22Rv1 (cell line): Measurements from ENCODE around the gene MAP6.

Source experiments
- H3K27ac ChIP-seq: fragments of 450-650 bp; 2 replicates; pipeline ENCODE4 v1.5.1; 2017
- ZFX ChIP-seq: fragments of 450-650 bp; IDR thresholded peaks from 2 replicates; pipeline ENCODE4 v1.6.1; 2017; ENCODE audit warnings: antibody characterized with exemption, borderline replicate concordance
- TF ChIP-seq, protein P1 (sequence below): fragments of 450-650 bp; IDR thresholded peaks from 2 replicates; pipeline ENCODE4 v1.5.1; 2017; ENCODE audit warnings: mild to moderate bottlenecking

MAP6 gene

GRCh38 chr11:75668451-75669297 lies at the start of gene MAP6:
Gene MAP6 (minus strand): TSS chr11:75669038. CDS start chr11:75668369, 669 bp downstream.
- no peak within 1 kb of the TSS for H3K27ac ChIP-seq
- TF ChIP-seq, protein P1, sequence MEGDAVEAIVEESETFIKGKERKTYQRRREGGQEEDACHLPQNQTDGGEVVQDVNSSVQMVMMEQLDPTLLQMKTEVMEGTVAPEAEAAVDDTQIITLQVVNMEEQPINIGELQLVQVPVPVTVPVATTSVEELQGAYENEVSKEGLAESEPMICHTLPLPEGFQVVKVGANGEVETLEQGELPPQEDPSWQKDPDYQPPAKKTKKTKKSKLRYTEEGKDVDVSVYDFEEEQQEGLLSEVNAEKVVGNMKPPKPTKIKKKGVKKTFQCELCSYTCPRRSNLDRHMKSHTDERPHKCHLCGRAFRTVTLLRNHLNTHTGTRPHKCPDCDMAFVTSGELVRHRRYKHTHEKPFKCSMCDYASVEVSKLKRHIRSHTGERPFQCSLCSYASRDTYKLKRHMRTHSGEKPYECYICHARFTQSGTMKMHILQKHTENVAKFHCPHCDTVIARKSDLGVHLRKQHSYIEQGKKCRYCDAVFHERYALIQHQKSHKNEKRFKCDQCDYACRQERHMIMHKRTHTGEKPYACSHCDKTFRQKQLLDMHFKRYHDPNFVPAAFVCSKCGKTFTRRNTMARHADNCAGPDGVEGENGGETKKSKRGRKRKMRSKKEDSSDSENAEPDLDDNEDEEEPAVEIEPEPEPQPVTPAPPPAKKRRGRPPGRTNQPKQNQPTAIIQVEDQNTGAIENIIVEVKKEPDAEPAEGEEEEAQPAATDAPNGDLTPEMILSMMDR: no peak
- TF ChIP-seq ZFX: no peak

DNA sequence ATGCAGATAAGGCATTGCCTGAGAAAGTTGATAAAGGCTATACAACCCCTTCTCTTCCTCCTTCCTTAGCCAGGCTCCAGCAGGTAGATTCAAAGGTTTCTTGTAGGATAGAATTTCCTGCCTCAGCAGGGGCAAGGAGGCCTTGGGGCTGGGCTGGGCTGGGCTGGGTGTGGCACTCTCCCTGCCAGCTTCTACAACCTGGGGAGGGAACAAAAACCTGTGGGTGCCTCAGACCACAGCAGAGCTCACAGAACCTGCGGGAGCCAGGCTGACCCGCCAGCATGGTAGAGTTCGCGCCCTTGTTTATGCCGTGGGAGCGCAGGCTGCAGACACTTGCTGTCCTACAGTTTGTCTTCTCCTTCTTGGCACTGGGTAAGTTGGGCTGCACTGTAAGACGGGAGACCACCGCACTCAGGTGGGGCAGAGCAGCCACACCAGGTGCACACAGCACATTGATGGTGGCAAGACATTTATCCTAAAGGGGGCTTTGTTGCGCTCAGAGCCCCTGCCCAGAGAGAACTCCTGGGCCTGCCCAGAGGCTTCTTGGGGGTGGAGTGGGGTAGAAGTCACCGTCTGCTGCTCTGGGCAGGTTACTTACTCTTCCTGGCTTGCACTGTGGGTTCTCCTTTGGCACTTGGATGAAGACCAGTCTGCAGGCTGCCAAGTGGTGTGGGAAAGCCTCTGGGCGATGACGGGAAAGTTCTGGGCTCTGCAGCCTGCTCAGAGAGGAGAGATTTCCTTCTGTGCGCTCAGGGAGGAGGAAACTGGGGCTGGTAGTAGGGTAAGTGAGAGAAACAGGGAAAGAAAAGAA lies 49.0 kb upstream of the MAP6 start, which contains the start of gene MOGAT2:
Gene MOGAT2, plus strand, starts transcription at position 231 of the 811 bp plus-strand sequence. Its CDS starts 51 bp downstream, at position 282.
- no peak for TF ChIP-seq ZFX
- TF ChIP-seq, protein P1: no peak
- H3K27ac ChIP-seq: no peak within 1 kb of the TSS

- no peak overlapping the region for H3K27ac ChIP-seq
- TF ChIP-seq, protein P1: no peak
- TF ChIP-seq ZFX: no peak
Measured at GRCh38 chr11:75716659-75717058, 47.8 kb upstream of the MAP6 start.

GRCh38 chr11:75715688-75716087 lies 46.9 kb upstream of the MAP6 start:
- no peak overlapping the region for H3K27ac ChIP-seq
- TF ChIP-seq, protein P1: no peak
- TF ChIP-seq ZFX: no peak

DNA sequence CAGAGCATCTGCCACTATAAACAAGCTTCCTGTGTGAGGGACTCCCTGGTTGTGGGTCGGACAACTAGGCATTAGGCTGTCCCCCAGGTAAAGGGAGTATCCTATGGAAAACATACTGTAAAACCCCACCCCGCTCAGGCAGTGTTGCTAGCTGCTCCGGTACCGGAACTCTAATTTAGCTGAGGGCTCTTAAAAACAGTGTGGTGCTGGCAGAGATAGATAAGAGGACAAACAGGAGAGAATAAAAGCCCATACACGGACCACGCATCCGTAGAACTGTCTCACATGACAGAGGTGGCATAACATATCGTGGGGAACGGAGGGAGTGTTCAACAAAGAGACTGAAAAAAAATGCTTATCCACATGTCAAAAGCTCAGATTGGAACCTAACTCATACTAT lies 45.4 kb upstream of the MAP6 start:
- no peak overlapping the region for H3K27ac ChIP-seq
- no peak for TF ChIP-seq ZFX
- TF ChIP-seq, protein P1: no peak

GRCh38 chr11:75706260-75706729 lies 37.5 kb upstream of the MAP6 start:
- H3K27ac ChIP-seq: no peak overlapping the region
- TF ChIP-seq, protein P1: peak; percentile 98
- no peak for TF ChIP-seq ZFX
